HG03095 (cell line): ENCODE data around the gene ANO9.

Experiments
- ATAC-seq: cut with Tn5 transposase; IDR thresholded peaks from one replicate; pipeline ENCODE4 v1.9.1; 2021; ENCODE audit warnings: moderate library complexity; ENCODE audit not compliant: unreplicated experiment

The ANO9 gene

GRCh38 chr11:441418-442274 lies at the start of gene ANO9:
Gene ANO9, minus strand, starts transcription at chr11:442011. Its CDS starts 85 bp downstream, at chr11:441926.
- ATAC-seq, result no peak

DNA sequence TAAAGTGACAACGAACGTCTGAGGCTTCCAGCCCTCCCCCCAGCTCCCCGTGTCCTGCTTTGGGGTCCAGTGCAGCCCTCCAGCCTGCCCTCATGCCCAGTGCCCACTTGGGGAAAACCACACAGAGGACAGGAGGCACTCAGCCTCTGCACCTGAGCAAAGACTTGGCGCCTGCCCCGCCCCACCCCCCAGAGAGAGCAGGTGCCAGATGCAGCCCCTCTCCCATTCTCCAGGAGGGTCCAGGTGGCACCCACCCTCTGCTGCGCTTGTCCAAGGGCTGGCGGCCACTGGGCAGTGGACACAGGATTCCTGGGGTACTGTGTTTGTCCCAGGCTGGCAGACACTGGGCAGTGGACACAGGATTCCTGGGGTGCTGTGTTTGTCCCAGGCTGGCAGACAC lies 49.5 kb upstream of the ANO9 start:
- no peak for ATAC-seq

DNA sequence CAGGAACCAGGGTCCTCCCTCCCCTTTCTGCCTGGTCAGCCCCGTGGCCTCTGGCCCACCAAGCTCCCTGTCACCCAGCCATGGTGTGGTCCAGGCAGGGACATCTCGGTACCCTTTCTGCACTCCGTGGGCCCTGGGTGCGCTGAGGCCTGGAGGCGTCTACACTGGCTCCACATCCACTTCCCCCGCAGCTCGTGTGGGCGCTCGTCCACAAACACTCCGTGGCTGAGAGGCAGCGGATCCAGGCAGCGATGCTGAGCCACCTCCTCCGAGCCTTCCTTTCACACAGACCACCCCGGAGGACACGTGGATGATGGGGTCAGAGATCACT lies 49.1 kb upstream of the ANO9 start:
- no peak for ATAC-seq

DNA sequence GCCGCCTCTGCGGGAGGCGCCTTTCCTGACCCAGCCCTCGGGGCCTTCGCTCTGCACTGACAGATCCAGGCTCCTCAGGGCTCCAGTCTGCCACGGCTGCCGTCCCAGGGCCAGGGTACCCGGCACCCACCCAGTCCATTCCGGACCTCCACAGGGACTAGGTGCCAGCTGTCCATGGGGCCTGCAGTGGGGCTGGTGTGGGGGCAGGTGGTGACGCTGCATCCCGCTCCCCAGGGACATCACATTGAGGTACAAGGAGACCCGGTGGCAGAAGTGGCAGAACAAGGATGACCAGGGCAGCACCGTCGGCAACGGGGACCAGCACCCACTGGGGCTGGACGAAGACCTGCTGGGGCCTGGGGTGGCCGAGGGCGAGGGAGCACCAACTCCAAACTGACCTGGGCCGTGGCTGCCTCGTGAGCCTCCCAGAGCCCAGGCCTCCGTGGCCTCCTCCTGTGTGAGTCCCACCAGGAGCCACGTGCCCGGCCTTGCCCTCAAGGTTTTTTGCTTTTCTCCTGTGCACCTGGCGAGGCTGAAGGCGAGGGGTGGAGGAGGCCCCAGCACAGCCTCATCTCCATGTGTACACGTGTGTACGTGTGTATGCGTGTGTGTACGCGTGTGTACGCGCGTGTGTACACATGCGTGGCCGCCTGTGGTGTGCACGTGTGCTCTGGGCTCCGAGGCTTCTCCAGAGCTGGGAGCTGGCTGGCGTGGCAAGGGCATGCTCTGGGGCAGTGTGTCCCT lies 48.5 kb upstream of the ANO9 start:
- no peak for ATAC-seq

- no peak for ATAC-seq
Observed at GRCh38 chr11:489610-490185, 47.9 kb upstream of the ANO9 start.

DNA sequence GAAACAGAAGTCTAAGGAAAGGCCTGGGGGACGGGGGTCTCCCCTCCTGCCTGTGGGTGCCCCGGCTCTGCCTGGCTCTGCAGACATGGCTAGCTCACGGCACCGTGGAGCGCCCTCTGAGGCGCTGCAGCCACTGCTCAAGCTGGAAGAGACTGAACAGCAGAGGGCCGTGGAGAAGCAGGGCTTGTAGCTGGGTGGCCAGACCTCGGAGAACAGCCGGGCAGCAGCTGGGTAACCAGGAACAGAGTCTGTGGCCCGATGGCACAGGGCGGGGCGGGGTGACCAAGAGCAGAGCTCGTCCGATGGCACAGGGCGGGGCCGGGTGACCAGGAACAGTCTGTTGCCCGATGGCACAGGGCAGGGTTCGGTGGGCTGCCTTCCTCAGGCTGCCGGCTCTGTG lies 47.2 kb upstream of the ANO9 start:
- ATAC-seq, result no peak

DNA sequence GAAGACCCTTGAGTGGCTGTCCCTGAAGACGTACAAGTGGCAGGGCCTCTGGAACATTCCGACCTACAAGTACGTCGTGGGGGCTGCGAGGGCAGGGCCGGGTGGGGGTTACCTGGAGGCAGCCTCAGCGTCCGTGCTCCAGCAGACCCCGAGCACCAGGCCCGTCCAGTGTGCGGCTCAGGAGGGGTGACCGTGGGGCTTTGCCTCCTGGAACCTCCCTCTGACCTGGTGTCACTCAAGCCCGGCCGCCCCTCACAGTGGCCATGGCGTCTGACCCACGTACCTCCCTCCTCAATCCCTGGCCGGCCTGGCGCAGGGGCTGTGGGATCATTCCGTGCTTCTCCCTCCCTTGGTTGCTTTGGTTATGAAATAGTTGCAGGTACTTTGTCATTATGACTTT lies 46.8 kb upstream of the ANO9 start:
- no peak for ATAC-seq

DNA sequence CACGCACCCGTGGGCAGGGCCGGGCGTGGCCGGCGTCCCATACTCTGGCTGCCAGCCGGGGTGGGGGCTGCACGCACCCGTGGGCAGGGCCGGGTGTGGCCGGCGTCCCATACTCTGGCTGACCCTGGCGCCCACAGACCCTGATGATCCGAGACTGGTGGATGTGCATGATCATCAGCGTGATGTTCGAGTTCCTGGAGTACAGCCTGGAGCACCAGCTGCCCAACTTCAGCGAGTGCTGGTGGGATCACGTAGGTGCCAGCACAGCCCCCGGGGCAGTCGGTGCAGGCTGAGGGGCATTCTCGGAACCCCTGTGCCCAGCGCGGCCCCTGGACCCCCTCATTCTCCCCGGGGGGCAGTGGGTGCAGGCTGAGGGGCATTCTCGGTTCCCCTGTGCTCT lies 46.3 kb upstream of the ANO9 start:
- no peak for ATAC-seq

DNA sequence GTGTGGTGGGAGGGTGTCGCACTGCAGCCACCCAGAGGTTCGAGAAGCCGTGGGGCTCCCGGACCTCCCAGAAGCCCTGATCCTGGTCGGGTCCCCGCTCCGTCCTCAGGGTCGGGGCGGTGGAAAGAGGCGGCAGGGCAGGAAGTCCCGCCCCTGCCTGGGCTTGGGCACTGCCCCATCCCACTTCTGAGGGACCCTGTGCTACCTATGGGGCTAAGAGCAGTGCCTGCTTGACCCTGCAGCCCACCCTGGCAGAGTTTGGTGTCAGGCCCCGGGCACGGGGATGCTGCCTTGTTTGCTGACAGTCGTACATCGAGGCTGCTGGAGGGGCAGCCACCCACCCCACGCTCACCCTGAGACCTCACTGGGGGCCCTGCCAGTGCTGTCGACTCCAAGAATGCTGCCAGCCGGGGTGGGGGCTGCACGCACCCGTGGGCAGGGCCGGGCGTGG lies 45.8 kb upstream of the ANO9 start:
- ATAC-seq, result no peak

GRCh38 chr11:486189-486588 lies 44.4 kb upstream of the ANO9 start:
- ATAC-seq, result no peak

- no peak for ATAC-seq
Observed at GRCh38 chr11:484616-485015, 42.8 kb upstream of the ANO9 start.

DNA sequence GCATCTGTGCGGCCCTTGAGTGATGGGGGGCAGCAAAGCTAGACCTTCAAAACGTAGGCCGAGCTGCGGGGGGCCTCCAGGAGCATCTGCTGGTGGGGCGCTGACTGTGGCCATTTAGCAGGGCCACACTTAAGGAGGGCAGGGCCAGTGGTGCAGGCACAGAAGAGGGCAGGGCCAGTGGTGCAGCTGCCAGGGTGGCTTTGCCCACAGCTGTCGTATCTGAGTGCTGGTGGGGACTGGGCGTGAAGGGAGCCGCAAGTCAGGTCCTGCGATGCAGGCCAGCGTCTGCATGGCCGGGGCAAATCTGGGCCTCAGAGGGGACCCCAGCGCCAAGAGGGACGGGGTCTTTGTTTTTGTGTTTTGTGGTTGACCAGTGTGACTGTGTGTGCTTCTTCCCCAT lies 37.5 kb upstream of the ANO9 start:
- no peak for ATAC-seq

DNA sequence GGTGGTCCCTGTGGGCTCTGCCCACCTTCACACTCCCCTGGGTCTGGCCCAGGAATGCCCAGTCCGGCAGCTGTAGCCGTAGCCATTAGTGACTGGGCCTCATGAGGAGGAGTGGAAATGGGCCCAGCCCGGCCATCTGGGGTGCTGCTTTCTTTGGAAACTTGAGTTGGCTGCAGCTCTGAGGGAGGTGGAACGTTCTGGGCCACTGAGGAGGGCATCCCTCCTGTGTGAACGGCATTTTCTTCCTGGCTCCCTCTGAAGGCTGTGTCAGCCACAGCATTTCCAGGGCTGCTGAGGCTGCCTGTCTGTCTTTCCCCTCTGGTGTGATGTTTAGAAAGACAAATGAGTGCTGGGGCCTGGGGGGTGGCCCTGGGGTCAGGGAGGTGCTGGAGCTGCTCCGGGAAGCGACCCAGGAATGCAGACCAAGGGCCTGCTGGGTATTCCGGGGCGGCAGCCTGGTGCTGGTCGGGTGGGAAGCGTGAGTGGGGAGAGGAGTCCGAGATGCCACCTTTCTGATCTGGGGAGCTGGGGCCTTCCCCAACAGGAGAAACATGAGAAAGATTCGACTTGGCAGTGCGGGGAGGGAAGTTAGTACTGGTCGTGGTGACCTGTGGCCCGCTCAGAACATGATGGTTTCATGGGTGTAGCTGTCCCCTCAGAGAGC lies 35.4 kb upstream of the ANO9 start:
- no peak for ATAC-seq

GRCh38 chr11:476416-476815 lies 34.6 kb upstream of the ANO9 start:
- ATAC-seq, result no peak

GRCh38 chr11:475941-476340 lies 34.1 kb upstream of the ANO9 start:
- no peak for ATAC-seq

- ATAC-seq, result no peak
Observed at GRCh38 chr11:474914-475506, 33.2 kb upstream of the ANO9 start.

DNA sequence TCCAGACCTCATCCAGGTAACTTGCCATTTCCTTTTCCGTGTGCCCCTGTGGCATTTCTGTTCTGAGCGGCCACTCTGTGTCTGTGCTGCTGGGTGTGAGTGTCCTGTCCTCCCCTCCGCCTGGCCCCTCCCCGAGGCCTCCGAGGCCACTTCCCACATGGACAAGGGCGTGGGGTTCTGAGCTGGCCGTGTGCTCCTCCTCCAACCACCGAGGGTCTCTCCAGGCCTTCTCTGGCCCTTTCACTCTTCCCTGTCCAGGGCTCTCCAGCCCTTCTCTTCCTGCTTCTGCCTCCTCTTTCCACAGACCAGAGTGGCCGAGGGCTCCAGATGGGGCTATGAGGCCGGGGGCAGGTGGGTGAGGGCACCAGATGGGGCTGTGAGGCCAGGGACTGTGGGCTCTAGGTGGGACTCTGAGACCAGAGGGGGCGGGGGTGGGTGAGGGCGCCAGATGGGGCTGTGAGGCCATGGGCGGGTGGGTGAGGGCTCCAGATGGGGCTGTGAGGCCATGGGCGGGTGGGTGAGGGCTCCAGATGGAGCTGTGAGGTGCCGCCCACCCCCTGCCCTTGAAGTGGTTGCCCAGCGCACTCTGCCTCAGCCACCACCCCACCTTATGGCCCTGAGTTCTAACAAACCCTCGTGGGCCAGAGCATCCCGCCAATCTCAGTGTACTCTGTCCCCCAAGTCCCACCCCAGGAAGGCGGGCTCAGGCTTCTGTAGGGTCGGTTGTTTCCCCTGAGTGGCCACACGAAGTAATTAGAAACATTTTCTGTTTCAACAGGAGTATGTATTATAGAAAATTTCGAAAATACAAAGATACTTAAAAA lies 32.4 kb upstream of the ANO9 start:
- ATAC-seq, result no peak

- no peak for ATAC-seq
Observed at GRCh38 chr11:473415-473814, 31.6 kb upstream of the ANO9 start.

DNA sequence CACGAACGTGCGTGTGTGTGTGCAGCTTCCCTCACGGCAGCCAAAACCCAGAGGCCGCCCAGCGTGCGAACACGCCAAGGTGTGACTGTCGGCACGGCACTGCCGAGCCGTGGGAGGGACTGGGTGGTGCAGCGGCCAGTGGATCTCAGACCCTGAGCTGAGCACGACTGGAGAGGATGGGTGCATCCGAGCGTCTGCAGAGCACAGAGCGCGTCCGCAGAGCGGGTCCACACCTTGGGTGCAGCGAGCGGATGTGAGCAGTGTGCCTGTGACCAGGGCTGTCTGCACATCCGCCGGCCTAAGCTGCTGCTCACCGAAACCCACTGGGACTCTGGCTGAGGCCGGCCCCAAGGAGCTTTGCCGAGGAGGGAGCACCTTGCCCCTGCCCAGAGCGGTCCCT lies 31.0 kb upstream of the ANO9 start:
- no peak for ATAC-seq

DNA sequence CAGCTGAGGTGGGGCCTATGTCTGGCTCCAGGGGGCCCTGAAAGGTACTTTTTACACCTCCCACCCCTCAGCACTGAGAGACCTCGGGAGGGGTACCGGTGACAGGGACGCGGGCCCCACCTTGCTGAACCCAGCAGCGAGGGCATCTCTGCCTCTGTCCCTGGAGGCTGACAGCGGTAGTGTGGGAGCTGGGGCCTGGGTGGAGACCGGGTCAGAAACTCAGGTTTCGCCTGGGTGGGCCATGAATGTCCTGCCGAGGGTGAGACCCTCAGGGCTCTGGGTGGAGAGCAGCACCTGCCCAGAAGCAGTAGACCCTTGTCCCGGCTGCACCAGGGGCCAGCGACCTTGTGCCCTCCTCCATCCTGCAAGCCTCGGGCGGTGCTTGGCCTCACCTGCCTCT lies 30.5 kb upstream of the ANO9 start:
- ATAC-seq, result no peak
